ENCODE data around the gene UBE2L5.

Gene UBE2L5

GRCh38 chr13:30422054-30422839 lies at the start of gene UBE2L5:
Gene UBE2L5 (plus strand): TSS chr13:30422493. CDS start chr13:30427991, 5,498 bp downstream.
- peak; percentile 81 for DNase-seq

- no peak for DNase-seq
Observed at GRCh38 chr13:30373727-30374126, 48.6 kb upstream of the UBE2L5 start.

- DNase-seq, result no peak
Observed at GRCh38 chr13:30375265-30375835, 46.9 kb upstream of the UBE2L5 start.

- no peak for DNase-seq
Observed at GRCh38 chr13:30376426-30377311, 45.6 kb upstream of the UBE2L5 start.

- DNase-seq, result no peak
Observed at GRCh38 chr13:30377312-30377685, 45.0 kb upstream of the UBE2L5 start.

GRCh38 chr13:30378191-30378590 lies 44.1 kb upstream of the UBE2L5 start:
- no peak for DNase-seq

- no peak for DNase-seq
Observed at GRCh38 chr13:30381049-30381448, 41.2 kb upstream of the UBE2L5 start.

- no peak for DNase-seq
Observed at GRCh38 chr13:30382836-30383525, 39.3 kb upstream of the UBE2L5 start.

- DNase-seq, result peak; percentile 40
Observed at GRCh38 chr13:30388406-30389283, 33.6 kb upstream of the UBE2L5 start.

- DNase-seq, result no peak
Observed at GRCh38 chr13:30391956-30392680, 30.2 kb upstream of the UBE2L5 start.

GRCh38 chr13:30392681-30393045 lies 29.6 kb upstream of the UBE2L5 start:
- no peak for DNase-seq

- DNase-seq, result no peak
Observed at GRCh38 chr13:30394751-30395191, 27.5 kb upstream of the UBE2L5 start.

GRCh38 chr13:30395192-30396158 lies 26.8 kb upstream of the UBE2L5 start:
- DNase-seq, result peak; percentile 86

- no peak for DNase-seq
Observed at GRCh38 chr13:30396434-30397075, 25.7 kb upstream of the UBE2L5 start.

GRCh38 chr13:30398601-30399072 lies 23.7 kb upstream of the UBE2L5 start:
- DNase-seq, result no peak

- DNase-seq, result no peak
Observed at GRCh38 chr13:30400376-30400775, 21.9 kb upstream of the UBE2L5 start.

- DNase-seq, result no peak
Observed at GRCh38 chr13:30401347-30401746, 20.9 kb upstream of the UBE2L5 start.

- no peak for DNase-seq
Observed at GRCh38 chr13:30403456-30403855, 18.8 kb upstream of the UBE2L5 start.

GRCh38 chr13:30404207-30404606 lies 18.1 kb upstream of the UBE2L5 start:
- DNase-seq, result no peak
